Hypothalamus (tissue), 51 donors: Measurements from ENCODE around the gene EZH1.
"Not testable (repeated sequence)": the region's sequence is repeated elsewhere in the genome, so short reads cannot be mapped to it uniquely, and the experiment has no call there.

Experiments
- DNase-seq, 51 donors: peaks; one replicate each; lab custom pipeline; 2025; lab: John Stamatoyannopoulos, UW

EZH1 gene

DNA sequence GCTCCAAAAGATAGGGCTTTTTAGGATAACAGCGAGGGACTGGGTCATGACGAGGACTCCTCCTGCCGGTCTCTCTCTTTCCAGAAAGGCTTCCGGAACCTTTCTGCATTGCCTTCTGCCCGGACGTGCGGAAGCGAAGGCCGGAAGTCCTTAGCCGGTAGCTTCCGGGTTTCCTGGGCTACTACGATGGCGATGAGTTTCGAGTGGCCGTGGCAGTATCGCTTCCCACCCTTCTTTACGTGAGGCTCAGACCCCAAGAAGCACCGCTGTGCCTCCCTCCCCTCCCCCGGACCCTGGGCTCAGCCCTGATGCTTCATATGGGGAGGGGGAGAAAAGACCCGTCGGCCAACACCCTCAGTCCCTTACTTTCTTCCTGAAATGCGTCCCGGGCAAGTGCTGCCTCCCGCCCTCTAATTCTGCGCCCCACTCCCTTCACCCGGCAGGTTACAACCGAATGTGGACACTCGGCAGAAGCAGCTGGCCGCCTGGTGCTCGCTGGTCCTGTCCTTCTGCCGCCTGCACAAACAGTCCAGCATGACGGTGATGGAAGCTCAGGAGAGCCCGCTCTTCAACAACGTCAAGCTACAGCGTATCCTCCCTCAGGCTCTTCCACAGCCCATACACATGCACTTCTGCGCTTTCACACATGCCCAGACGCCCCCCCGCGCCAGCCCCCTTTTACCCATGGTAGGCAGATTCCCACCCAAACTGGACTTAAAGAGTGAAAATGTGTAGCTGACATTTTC is 28.6 kb upstream of the EZH1 start, which contains the start of gene VPS25:
Gene VPS25, plus strand, starts transcription at position 160 of the 746 bp plus-strand sequence. Its CDS starts 27 bp downstream, at position 187.
- DNase-seq: peak in 50 of 51 donors; percentile 30 to 87 (median 68)

DNA sequence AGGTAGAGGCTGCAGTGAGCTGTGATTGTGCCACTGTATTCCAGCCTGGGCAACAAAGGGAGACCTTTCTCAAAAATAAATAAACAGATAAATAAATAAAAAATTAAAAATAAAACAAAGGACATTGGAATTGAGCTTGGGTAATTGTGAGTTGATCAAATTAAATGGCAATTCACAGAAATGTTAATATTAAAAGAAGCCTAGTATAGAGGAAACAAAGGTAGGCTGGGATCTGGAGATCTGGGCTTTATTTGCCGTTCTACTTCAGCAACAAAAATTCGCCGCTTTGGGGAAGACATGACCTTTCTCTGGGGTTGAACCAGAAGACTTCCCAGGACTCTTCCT is 28.1 kb upstream of the EZH1 start:
- no peak for DNase-seq

DNA sequence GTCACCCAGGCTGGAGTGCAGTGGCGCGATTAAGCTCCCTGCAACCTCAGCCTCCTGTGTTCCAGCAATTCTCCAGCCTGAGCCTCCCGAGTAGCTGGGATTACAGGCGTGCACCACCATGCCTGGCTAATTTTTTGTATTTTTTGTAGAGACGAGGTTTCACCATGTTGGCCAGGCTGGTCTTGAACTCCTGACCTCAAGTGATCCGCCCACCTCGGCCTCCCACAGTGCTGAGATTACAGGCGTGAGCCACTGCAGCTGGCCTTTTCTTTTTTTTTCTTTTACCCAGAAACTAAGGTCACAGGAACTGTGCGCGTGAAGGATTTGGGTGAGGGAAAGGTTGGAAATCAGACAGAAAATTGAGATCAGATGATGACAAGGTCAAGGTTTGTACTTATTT is 25.1 kb upstream of the EZH1 start:
- not testable (repeated sequence) for DNase-seq

DNA sequence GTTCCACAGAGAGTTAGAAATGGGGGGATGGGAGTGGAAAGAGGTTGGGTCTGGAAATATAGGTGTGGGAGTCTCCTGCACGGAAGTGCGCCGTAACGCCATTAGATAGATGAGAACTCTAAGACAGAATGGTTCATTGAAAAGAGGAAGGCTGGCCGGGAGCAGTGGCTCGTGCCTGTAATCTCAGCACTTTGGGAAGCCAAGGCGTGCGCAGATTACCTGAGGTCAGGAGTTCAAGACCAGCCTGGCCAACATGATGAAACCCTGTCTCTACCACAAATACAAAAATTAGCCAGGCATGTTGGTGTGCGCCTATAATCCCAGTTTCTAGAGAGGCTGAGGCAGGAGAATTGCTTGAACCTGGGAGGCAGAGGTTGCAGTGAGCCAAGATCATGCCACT is 23.2 kb upstream of the EZH1 start:
- not testable (repeated sequence) for DNase-seq

DNA sequence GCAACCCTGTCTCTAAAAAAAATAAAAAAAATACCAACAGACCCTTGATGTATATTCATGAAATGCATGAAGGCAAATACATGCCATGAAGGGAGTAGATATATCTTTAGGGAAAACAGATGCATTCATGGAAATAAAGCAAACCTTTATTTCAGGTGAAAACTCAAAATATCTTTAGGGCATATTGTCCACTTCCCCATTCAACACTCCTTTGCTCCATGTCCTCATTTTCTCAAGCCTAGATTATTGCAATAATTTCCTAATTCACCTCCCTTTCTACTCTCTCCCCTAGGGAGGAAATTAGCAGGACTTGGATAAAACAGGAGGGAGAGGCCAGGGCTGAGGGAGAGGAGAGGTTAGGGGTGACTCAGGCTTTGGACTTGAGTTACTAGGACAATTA is 22.7 kb upstream of the EZH1 start:
- no peak for DNase-seq

DNA sequence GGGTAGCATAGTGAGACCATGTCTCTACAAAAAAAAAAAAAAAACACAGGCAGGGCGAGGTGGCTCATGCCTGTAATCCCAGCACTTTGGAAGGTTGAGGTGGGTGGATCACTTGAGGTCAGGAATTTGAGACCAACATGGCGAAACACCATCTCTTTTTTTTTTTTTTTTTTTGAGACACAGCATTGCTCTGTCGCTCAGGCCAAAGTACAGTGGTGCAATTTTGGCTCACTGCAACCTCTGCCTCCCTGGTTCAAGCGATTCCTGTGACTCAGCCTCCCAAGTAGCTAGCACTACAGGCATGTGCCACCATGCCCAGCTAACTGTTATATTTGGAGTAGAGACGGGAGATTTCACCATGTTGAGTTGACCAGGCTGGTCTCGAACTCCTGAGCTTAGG is 21.3 kb upstream of the EZH1 start:
- no peak for DNase-seq

DNA sequence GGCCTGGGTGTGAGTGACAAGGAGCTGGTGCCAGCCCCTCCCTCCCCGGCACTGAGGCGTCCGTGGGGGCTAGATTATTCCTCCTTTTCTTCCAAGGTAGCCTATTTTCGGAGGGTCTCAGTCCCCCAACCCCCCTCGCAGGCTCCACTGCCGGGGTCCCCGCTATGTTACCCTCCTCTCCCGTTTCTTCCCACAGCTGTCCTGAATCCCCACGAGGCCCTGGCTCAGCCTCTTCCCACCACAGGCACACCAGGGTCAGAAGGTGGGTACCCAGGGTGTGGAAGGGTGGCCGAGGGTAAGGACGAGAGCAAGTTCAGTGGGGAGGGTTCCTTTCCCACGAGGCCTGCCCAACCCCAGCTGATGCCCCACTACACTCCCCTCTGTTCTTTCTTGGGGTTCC is 16.8 kb upstream of the EZH1 start:
- no peak for DNase-seq

DNA sequence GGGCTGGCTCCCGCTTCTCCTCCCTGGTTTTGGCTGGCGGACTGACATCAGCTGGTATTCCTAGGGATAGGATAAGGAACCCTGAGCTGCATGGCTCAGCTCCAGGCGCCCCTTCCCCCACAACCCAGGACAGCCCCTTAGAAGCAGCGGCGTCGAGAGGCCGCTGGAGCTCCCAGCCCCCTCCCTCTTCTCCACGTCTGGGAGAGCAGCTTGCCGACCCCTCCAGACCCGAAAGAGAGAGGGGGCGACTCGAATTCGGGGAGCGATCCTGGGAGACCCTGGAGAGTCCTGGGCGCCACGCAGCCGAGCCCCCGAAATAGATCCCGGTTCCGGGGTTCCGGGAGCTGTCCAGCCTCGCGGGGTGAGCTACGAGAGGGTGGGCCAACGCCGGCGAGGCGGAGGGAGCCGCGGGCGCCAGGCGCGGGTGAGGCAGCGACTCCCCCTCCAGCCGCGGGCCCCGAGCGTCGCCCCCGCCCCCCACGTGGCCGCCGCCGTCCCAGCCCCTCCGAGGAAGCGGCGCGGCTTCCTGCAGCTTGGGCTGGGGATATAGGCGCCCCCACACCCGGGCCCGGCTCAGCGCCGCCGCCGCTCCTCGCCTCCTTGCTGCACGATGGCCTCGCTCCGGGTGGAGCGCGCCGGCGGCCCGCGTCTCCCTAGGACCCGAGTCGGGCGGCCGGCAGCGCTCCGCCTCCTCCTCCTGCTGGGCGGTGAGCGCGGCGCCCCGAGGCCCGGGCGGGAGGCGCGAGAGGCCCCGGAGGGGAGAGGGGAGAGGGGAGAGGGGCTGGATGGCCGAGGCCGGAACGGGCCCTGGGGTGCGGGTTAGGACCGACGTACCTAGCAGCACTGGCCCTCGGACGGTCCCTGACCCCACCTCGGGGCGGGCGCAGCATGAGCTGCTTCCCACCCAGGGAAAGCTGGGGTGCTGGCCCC is 16.1 kb upstream of the EZH1 start, which contains the start of gene RAMP2:
Gene RAMP2, plus strand, starts transcription at position 576 of the 930 bp plus-strand sequence. Its CDS starts 35 bp downstream, at position 611.
- no peak for DNase-seq

DNA sequence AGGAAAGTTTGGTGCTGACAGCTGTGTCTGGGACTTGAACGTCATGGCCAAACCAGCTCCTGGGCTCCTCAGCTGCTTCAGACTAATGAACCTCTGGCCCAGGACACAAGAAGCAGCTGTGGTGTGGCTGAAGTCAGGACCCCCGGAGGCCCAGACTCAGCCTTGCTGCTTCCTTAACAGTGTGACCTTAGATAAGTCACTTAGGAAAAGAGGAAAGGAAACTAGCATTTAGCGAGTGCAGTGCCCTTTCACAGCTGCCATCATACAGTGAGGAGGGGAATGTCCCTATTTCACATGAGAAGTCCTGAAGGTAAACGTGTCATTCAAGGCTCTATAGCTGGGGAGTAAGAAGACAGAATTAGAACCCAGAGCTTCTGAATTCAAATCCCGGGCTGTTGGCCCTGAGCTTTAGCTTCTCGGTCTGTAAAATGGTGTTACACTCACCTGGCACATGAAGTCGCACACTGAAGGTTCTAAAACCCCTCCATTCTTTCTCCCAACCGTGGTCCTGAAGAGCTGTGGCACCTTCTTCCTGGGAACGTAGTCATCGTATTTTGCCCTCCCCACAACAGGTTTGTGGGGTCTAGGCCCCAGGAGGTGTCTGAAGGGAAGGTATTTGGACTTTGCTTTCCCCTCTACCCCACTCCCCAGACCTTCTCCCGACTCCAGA is 15.3 kb upstream of the EZH1 start:
- DNase-seq: no peak

DNA sequence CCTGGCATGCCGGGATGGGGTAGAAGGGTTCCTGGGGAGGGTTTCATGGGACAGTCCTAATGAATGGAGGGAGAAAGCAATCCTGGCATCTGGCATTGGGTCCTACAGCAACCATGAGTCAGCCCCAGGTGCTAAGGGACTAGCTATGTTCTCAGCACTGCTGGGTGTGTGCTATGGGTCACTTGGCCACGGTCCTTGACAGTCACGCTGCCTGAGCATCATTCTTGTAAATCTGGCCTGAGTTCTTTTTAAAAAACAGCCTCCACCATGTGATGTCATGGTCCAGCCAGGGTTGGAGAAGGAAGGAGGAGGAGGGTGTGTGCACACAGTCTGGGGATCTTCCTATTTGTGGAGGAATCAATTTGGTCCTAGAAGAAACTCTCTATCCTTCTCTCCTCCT is 9.9 kb upstream of the EZH1 start:
- DNase-seq: peak in 1 of 51 donors; percentile 7

DNA sequence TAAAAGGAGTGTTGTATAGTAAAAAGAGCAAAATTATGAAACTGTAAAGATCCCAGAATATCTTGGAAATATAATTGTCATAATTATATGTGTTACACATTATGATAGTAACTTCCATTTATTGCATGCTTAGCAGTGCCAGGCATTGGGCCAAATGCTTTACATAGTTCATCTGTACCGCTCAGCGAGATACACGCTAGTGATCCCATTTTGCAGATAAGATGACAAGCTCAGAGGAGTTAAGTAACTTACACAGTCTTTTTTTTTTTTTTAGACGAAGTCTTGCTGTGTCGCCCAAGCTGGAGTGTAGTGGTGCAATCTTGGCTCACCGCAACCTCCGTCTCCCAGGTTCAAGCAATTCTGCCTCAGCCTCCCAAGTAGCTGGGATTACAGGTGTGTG is 6.8 kb upstream of the EZH1 start:
- no peak for DNase-seq

DNA sequence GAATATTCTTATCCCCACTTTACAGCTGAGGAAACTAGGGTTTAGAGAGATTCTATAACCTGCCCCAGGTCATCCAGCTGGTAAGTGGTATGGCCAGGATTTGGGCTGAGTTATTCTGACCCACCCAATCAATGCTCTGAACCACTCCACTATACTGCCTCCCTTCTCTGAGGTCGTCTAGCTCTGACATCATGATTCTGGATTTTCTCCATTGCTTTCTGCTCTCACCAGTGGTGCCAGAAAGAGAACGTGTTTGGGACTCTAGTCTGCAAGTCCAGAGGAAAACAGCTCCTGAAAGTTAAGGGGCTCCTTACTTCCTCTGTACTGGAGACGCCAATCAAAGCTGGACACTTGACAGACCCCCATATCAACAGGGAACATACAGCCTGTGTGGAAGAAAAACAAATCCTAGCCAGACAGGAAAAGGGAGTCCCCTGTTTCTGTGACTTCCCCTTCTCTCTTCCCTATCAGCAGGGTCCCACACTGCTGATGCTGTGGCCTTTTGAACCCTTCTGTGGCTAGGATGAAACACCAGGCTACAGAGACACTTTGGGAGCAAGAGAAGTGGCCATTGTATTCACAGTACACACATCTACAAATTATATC is 6.0 kb upstream of the EZH1 start:
- peak in 1 of 51 donors; percentile 4 for DNase-seq

DNA sequence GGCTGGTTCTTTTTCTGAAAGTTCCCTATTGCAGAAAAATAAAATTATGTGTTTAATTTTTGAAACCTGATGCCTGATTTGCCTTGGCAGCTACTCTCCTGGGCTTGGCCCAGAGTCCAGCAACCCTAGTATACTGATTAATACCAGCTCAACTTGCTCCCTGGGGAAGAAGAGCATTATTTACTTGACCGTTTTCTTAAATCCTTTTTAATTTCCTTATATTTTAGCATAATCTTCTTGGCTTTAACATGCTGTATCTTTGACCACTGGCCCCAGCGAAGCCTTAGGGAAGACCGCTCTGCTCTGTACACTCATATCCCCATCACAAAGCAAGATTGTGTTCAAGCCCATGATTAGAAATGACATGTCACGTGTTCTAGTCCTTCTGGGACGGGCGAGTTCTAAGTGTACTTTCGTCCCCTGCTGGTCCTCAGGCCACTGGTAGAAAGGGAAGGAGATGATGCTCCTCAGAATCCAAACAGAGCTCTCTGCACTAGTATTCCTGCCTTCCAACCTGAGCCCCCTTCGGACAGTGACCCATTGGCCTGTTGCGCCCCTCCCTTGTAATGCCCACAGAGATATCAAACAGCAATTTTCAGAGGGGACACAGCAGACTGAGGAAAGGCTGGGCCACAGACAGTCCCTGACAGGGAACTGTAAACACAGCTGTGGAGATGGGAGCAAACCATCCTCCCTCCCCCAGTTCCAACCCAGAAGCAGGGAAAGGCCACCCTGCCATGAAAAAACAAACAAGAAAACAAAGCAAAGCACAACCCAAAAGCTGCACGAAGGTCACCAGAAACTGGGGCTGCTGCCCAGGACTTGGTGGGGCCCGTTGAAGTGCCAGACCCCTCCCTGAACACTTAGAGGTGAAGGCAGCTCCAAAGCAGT is 4.3 kb upstream of the EZH1 start:
- peak in 3 of 51 donors; percentile 11 to 47 (median 20) for DNase-seq

DNA sequence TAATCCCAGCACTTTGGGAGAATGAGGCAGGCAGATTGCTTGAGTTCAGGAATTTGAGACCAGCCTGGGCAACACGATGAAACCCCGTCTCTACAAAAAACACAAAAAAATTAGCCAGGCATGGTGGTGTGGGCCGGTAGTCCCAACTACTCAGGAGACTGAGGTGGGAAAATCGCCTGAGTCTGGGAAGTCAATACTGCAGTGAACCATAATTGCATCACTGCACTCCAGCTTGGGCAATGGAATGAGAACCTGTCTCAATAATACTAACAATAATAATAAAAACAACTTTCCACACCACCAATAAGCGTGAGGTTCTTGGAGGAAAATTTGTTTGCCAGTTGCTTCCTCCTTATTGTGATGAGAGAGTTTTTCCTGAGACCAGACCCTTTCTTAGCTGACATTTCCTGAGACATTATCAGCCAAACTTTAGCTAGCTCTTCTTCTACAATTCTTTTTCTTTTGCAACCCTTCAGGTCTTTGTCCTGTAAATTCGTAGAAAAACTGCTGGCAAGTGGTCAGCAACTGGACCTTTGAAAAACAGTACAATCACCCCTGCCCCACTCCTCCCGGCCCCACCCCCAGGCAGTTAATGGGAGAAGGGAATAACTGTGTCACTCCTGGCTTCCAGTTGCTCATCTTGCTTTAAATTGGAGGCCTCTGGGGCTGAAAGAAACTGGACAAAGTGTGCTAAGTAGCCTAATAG is 3.5 kb upstream of the EZH1 start:
- no peak for DNase-seq

DNA sequence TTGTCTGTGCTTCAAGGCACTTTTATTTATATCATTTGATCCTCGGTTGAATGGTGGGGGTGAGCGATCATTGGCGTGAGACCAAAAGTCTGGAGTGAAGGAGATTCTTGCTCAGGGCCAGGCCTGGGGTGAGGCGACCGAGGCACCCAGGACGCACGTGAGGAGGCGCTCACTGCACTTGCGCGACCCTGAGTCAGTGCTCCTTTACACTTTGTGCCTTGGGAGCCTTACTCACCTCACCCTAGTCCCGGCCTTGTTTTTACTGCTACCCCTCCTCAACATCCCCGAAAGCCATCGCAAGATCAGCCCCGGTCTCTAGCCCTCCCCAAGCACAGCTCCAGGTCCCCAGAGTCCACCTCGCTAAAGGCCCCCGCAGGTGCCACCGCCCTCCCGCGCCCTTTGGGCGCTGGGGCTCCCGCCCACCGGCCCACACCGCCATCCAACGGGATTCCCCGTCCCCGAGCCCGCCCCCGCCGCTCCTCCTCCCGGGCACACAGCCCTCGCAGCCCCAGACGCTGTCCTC is 496 bp downstream of the EZH1 start:
- peak in 33 of 51 donors; percentile 26 to 90 (median 76) for DNase-seq

DNA sequence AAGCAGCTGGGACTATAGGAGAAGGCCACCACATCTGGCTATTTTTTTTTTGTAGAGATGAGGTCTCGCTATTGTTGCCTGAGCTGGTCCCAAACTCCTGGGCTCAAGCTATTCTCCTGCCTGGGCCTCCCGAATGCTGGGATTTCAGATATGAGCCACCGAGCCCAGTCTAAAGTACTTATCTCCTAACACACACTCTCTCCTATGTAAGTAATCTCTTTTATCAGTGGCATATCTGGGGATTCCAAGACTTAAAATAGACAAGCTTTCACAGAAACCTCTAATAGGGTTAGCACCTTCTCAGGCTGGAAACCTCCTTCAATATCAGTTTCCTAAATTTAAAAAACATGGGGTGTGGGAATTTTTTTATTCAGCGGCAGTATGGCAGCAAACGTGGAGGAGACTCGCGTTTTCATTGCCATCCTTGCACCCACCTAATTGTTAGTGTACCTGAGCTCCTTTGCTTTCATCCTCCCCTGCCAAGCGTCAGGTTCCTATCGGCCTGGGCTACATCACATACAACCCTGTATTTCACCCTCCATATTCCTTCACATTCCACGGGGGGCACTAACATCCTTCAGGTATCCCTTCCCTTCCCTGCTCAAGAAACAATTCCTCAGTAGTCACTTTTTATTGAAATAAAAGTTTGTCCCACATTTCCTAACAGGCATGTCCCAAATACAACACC is 1.1 kb downstream of the EZH1 start:
- DNase-seq: no peak

DNA sequence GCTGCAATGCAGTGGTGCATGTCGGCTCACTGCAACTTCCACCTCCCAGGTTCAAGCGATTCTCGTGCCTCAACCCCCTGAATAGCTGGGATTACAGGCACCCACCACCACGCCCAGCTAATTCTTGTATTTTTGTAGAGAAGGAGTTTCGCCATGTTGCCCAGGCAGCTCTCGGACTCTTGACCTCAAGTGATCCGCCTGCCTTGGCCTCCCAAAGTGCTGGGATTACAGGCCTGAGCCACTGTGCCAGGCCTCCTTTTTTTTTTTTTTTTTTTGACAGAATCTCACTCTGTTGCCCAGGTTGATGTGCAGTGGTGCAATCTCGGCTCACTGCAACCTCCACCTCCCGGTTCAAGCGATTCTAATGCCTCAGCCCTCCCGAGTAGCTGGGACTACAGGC is 1.9 kb downstream of the EZH1 start:
- not testable (repeated sequence) for DNase-seq

DNA sequence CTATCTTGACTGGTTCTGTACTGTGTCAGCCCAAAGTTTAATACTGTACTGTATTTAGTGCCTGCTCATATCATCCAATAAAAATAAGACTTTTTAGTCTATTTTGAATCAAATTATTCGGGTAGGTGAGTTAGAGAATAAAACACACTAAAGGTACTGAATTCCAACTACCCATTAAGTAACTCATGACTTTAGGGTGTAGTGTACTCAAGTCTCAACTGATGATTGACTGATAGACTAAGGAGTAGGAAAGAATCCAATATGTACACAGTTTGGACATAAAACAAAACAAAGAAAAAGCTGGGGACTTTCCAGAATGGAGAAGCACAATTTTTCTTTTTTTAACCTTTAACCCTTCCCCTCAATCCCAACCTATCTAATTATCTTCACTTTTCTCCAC is 4.1 kb downstream of the EZH1 start:
- no peak for DNase-seq
